Mesendoderm (in vitro differentiated cells): ENCODE measurements around the gene TPD52L3. TPM values are rescaled to one million over a fixed set of nuclear protein-coding genes. Genes with fewer than 3 reads are reported as not detected.

Experiments used
- DNase-seq: peaks from one replicate; pipeline ENCODE4 v3.0.0; 2013
- H2AK5ac ChIP-seq: 2 replicates; pipeline ENCODE4 v1.6.1; 2013; ENCODE audit warnings: low read length, inconsistent platforms
- H2BK120ac ChIP-seq: 2 replicates; pipeline ENCODE4 v1.6.1; 2013; ENCODE audit warnings: low read depth, mild to moderate bottlenecking, low read length, moderate library complexity, mixed read lengths
- H2BK15ac ChIP-seq: replicated peaks from 2 replicates; pipeline ENCODE4 v1.6.1; 2013; ENCODE audit warnings: low read depth, mild to moderate bottlenecking, moderate library complexity
- H2BK5ac ChIP-seq: 2 replicates; pipeline ENCODE4 v1.6.1; 2013; ENCODE audit warnings: low read length, inconsistent platforms
- H3K18ac ChIP-seq: 2 replicates; pipeline ENCODE4 v1.6.1; 2013; ENCODE audit warnings: mild to moderate bottlenecking, low read length, mixed read lengths
- H3K23ac ChIP-seq: one replicate; pipeline ENCODE4 v1.6.1; 2013; ENCODE audit warnings: low read length
- H3K27ac ChIP-seq: 2 replicates; pipeline ENCODE4 v1.5.1; 2013; ENCODE audit warnings: low read depth, mild to moderate bottlenecking, inconsistent platforms, low read length, moderate library complexity
- H3K27me3 ChIP-seq: 2 replicates; pipeline ENCODE4 v1.6.1; 2013; ENCODE audit warnings: low read length, control low read depth, mild to moderate bottlenecking, inconsistent platforms; ENCODE audit not compliant: insufficient read depth, poor library complexity
- H3K36me3 ChIP-seq: 2 replicates; pipeline ENCODE4 v1.6.1; 2013; ENCODE audit warnings: low read length, inconsistent platforms; ENCODE audit not compliant: control insufficient read depth, insufficient read depth
- H3K4ac ChIP-seq: one replicate; pipeline ENCODE4 v1.6.1; 2013; ENCODE audit warnings: low read depth, mild to moderate bottlenecking, low read length, moderate library complexity
- H3K4me1 ChIP-seq: 2 replicates; pipeline ENCODE4 v1.6.1; 2013; ENCODE audit warnings: low read depth, low read length, inconsistent platforms; ENCODE audit not compliant: control insufficient read depth
- H3K4me2 ChIP-seq: 2 replicates; pipeline ENCODE4 v1.6.1; 2013; ENCODE audit warnings: low read length
- H3K4me3 ChIP-seq: 2 replicates; pipeline ENCODE4 v1.5.1; 2013; ENCODE audit warnings: mild to moderate bottlenecking, low read length
- H3K56ac ChIP-seq: one replicate; pipeline ENCODE4 v1.6.1; 2013; ENCODE audit warnings: low read length
- H3K79me1 ChIP-seq: 2 replicates; pipeline ENCODE4 v1.6.1; 2013; ENCODE audit warnings: low read length, inconsistent platforms
- H3K79me2 ChIP-seq: 2 replicates; pipeline ENCODE4 v1.6.1; 2013; ENCODE audit warnings: mild to moderate bottlenecking, low read length; ENCODE audit not compliant: control insufficient read depth, insufficient read depth
- H3K9ac ChIP-seq: 2 replicates; pipeline ENCODE4 v1.6.1; 2013; ENCODE audit warnings: low read length, inconsistent platforms
- H4K5ac ChIP-seq: one replicate; pipeline ENCODE4 v1.6.1; 2013; ENCODE audit warnings: low read length
- H4K8ac ChIP-seq: one replicate; pipeline ENCODE4 v1.6.1; 2013; ENCODE audit warnings: low read depth, mild to moderate bottlenecking, control low read depth, low read length, moderate library complexity
- WGBS: extraction: QIAGEN DNeasy Blood & Tissue Kit; methylation state at CpG from one replicate; pipeline ENCODE4 v1.1.7; 2013; ENCODE audit warnings: low lambda C conversion rate, missing lambda C conversion rate; ENCODE audit not compliant: insufficient coverage; ENCODE audit errors: extremely low coverage; 5-methylcytosine and 5-hydroxymethylcytosine counted together
- polyA plus RNA-seq, 2 experiments: library from polyadenylated mRNA; stranded (reverse); fragments of 200-250 nt; gene quantifications; one replicate each; pipeline ENCODE4 v1.2.3, GENCODE V29; 2013

TPD52L3 gene
- polyA plus RNA-seq (2013, experiment 1 of 2), result not detected
- not detected for polyA plus RNA-seq (2013, experiment 2 of 2)

GRCh38 chr9:6328103-6328502 is at the start of gene TPD52L3:
Gene TPD52L3, plus strand, starts transcription at chr9:6328375. Its CDS starts 221 bp downstream, at chr9:6328596.
- H3K9ac ChIP-seq, result no peak within 1 kb of the TSS
- H2BK120ac ChIP-seq, result no peak within 1 kb of the TSS
- no peaks in the 10 kb centered on the region for H3K79me2 ChIP-seq
- H4K8ac ChIP-seq, result no peak within 1 kb of the TSS
- H3K56ac ChIP-seq, result no peak within 1 kb of the TSS
- H2BK5ac ChIP-seq, result no peak within 1 kb of the TSS
- H3K27ac ChIP-seq, result no peak within 1 kb of the TSS
- no peak within 1 kb of the TSS for H3K18ac ChIP-seq
- DNase-seq, result no peak
- H3K27me3 ChIP-seq, result no peaks in the 10 kb centered on the region
- no peak within 1 kb of the TSS for H2AK5ac ChIP-seq
- no peak within 1 kb of the TSS for H2BK15ac ChIP-seq
- no peaks in the 10 kb centered on the region for H3K79me1 ChIP-seq
- no peaks in the 10 kb centered on the region for H3K4me1 ChIP-seq
- no CpG with 5 or more reads among the region's 16 CpGs for WGBS
- no peak within 1 kb of the TSS for H3K4me3 ChIP-seq
- H3K36me3 ChIP-seq, result no peaks in the 10 kb centered on the region
- no peak within 1 kb of the TSS for H3K4me2 ChIP-seq
- no peak within 1 kb of the TSS for H3K4ac ChIP-seq
- H3K23ac ChIP-seq, result no peak within 1 kb of the TSS
- H4K5ac ChIP-seq, result no peak within 1 kb of the TSS

GRCh38 chr9:6301858-6302257 is 26.3 kb upstream of the TPD52L3 start:
- no peak overlapping the region for H2BK5ac ChIP-seq

DNA sequence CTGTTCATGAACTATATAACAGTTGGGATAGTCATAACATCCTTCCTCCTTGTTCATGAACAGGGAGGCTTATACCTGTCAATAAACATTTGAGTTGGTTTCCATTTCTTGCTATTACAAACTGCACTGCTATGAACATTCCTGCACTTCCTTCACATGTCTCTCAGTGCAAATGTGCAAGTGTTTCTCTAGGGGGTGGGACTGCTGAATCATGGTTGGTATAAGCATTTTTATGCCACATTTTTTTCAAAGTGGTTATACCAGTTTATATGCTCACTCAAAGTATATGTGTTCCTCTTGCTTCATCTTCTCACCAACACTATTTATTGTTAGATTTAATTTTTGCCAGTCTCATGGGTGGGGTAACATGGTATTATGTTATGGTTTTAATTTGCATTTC is 25.8 kb upstream of the TPD52L3 start:
- Histone ChIP-seq H2BK15ac (no peak overlapping the region), H3K4me2 (no peak overlapping the region), H3K4ac (no peak overlapping the region), H3K23ac (no peak overlapping the region), H2BK5ac (no peak overlapping the region), H3K36me3 (no peaks in the 10 kb centered on the region), H3K79me2 (no peaks in the 10 kb centered on the region), H3K56ac (no peak overlapping the region), H4K5ac (no peak overlapping the region), H3K18ac (no peak overlapping the region), H2AK5ac (no peak overlapping the region), H3K27me3 (no peaks in the 10 kb centered on the region), H3K27ac (no peak overlapping the region), H3K4me3 (no peak overlapping the region), H3K4me1 (no peaks in the 10 kb centered on the region), H3K9ac (no peak overlapping the region), H4K8ac (no peak overlapping the region), H3K79me1 (no peaks in the 10 kb centered on the region), H2BK120ac (no peak overlapping the region)
- DNase-seq, result no peak

More at GRCh38 chr9:6301858-6302257, 26.3 kb upstream of the TPD52L3 start:
- Histone ChIP-seq H3K36me3 (no peaks in the 10 kb centered on the region), H3K4me3 (no peak overlapping the region), H3K4ac (no peak overlapping the region), H2BK15ac (no peak overlapping the region), H4K5ac (no peak overlapping the region), H3K27ac (no peak overlapping the region), H3K9ac (no peak overlapping the region), H3K18ac (no peak overlapping the region), H2BK120ac (no peak overlapping the region), H3K79me2 (no peaks in the 10 kb centered on the region), H3K4me1 (no peaks in the 10 kb centered on the region), H3K4me2 (no peak overlapping the region), H3K23ac (no peak overlapping the region), H3K56ac (no peak overlapping the region), H2AK5ac (no peak overlapping the region), H4K8ac (no peak overlapping the region), H3K27me3 (no peaks in the 10 kb centered on the region), H3K79me1 (no peaks in the 10 kb centered on the region)
- no peak for DNase-seq
- WGBS, result no CpG with 5 or more reads among the region's 2 CpGs

DNA sequence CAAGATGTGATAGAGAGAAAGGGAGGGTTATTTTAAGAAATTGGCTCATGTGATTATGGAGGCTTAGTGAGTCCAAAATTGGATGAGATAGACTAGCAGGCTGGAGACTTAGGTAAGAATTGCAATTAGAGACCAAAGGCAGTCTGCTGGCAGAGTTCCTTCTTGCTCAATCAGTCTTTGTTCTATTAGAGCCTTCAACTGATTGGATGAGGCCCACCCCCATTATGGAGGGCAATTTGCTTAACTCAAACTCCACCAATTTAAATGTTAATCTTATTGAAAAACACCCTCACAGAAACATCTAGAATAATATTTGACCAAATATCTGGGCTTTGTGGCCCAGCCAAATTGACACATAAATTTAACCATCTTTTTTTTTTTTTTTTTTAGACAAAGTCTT is 23.9 kb upstream of the TPD52L3 start:
- Histone ChIP-seq H3K4me3 (no peak overlapping the region), H3K23ac (no peak overlapping the region), H3K9ac (no peak overlapping the region), H3K4ac (no peak overlapping the region), H3K27me3 (no peaks in the 10 kb centered on the region), H2BK120ac (no peak overlapping the region), H2AK5ac (no peak overlapping the region), H3K56ac (no peak overlapping the region), H3K4me2 (no peak overlapping the region), H3K27ac (no peak overlapping the region), H3K36me3 (no peaks in the 10 kb centered on the region), H3K79me1 (no peaks in the 10 kb centered on the region), H4K8ac (no peak overlapping the region), H3K4me1 (no peaks in the 10 kb centered on the region), H3K79me2 (no peaks in the 10 kb centered on the region), H3K18ac (no peak overlapping the region), H4K5ac (no peak overlapping the region), H2BK15ac (no peak overlapping the region), H2BK5ac (no peak overlapping the region)
- DNase-seq, result no peak

GRCh38 chr9:6305954-6306563 is 22.1 kb upstream of the TPD52L3 start:
- Histone ChIP-seq H3K23ac (no peak overlapping the region), H2AK5ac (no peak overlapping the region), H3K27me3 (no peaks in the 10 kb centered on the region), H3K18ac (no peak overlapping the region), H2BK120ac (no peak overlapping the region), H4K5ac (no peak overlapping the region), H3K79me1 (no peaks in the 10 kb centered on the region), H3K27ac (no peak overlapping the region), H3K9ac (no peak overlapping the region), H2BK5ac (no peak overlapping the region), H3K4me2 (no peak overlapping the region), H3K56ac (no peak overlapping the region), H4K8ac (no peak overlapping the region), H3K4ac (no peak overlapping the region), H3K79me2 (no peaks in the 10 kb centered on the region), H3K4me3 (no peak overlapping the region), H3K36me3 (no peaks in the 10 kb centered on the region), H3K4me1 (no peaks in the 10 kb centered on the region), H2BK15ac (no peak overlapping the region)
- peak; percentile 45 for DNase-seq
- WGBS, result no CpG with 5 or more reads among the region's 2 CpGs

DNA sequence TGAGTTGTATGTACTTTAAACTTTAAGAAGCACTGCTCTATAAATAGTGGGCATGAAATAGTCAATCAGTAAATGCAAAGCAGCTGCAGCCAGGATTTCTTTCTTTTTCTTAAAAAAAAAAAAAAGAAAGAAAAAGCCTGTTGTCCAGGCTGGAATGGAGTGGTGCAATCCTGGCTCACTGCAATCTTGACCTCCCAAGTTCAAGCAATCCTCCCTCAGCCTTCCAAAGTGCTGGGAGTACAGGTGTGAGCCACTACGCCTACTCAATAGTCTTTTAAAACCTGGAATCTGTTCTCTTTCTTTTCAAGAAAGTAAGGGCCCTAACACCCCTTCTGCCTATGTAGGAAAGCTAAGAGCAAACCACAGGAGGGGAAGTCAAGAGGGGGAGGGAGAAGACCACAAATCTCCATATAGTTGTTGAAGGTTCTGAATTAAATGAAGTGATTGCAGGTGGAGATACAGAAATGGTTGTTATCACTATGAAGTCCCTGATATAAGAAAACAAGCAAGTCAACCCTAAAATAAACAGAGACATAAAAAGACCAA is 20.6 kb upstream of the TPD52L3 start:
- Histone ChIP-seq H4K5ac (no peak overlapping the region), H4K8ac (no peak overlapping the region), H3K18ac (no peak overlapping the region), H3K79me1 (no peaks in the 10 kb centered on the region), H3K56ac (no peak overlapping the region), H2AK5ac (no peak overlapping the region), H3K36me3 (no peaks in the 10 kb centered on the region), H3K4me3 (no peak overlapping the region), H3K9ac (no peak overlapping the region), H3K4ac (no peak overlapping the region), H3K4me1 (no peaks in the 10 kb centered on the region), H2BK120ac (no peak overlapping the region), H3K27me3 (no peaks in the 10 kb centered on the region), H3K27ac (no peak overlapping the region), H3K23ac (no peak overlapping the region), H3K4me2 (no peak overlapping the region), H2BK5ac (no peak overlapping the region), H3K79me2 (no peaks in the 10 kb centered on the region), H2BK15ac (no peak overlapping the region)
- no peak for DNase-seq
- WGBS, result no CpG with 5 or more reads among the region's 1 CpG
